Smooth muscle cell (in vitro differentiated cells): ENCODE results near the gene DCAF7. TPM values are rescaled to one million over a fixed set of nuclear protein-coding genes. Genes with fewer than 3 reads are reported as not detected.

Source experiments
- DNase-seq: peaks from one replicate; lab custom pipeline; 2025; ENCODE audit not compliant: unreplicated experiment; lab: John Stamatoyannopoulos, UW
- H2AFZ ChIP-seq: fragments of 200-600 bp; sonication (generic); 2 replicates; pipeline ENCODE4 v1.6.0; 2016; ENCODE audit warnings: antibody characterized with exemption, low read depth, mild to moderate bottlenecking
- H3F3A ChIP-seq: fragments of 200-600 bp; sonication (generic); 2 replicates; pipeline ENCODE4 v1.6.0; 2017; ENCODE audit warnings: antibody characterized with exemption, low read depth
- H3K27ac ChIP-seq: fragments of 200-600 bp; sonication (generic); 2 replicates; pipeline ENCODE4 v1.5.1; 2016; ENCODE audit warnings: low read depth, mild to moderate bottlenecking
- H3K27me3 ChIP-seq: fragments of 200-600 bp; sonication (generic); 2 replicates; pipeline ENCODE4 v1.6.1; 2016; ENCODE audit warnings: low read depth, mild to moderate bottlenecking
- H3K36me3 ChIP-seq: fragments of 200-600 bp; sonication (generic); 2 replicates; pipeline ENCODE4 v1.5.1; 2016; ENCODE audit warnings: low read depth
- H3K4me1 ChIP-seq: fragments of 200-600 bp; sonication (generic); 2 replicates; pipeline ENCODE4 v1.5.1; 2016; ENCODE audit warnings: low read depth
- H3K4me2 ChIP-seq: fragments of 200-600 bp; sonication (generic); 2 replicates; pipeline ENCODE4 v1.6.0; 2016; ENCODE audit warnings: mild to moderate bottlenecking
- H3K4me3 ChIP-seq: fragments of 200-600 bp; sonication (generic); 2 replicates; pipeline ENCODE4 v1.5.1; 2016; ENCODE audit warnings: mild to moderate bottlenecking
- H3K79me2 ChIP-seq: fragments of 200-600 bp; sonication (generic); 2 replicates; pipeline ENCODE4 v1.6.0; 2016; ENCODE audit warnings: low read depth, mild to moderate bottlenecking
- H3K9ac ChIP-seq: fragments of 200-600 bp; sonication (generic); 2 replicates; pipeline ENCODE4 v1.6.0; 2016; ENCODE audit warnings: low read depth
- H3K9me3 ChIP-seq: fragments of 200-600 bp; sonication (generic); replicated peaks from 2 replicates; pipeline ENCODE4 v1.5.1; 2016; ENCODE audit warnings: low read depth
- H4K20me1 ChIP-seq: fragments of 200-600 bp; sonication (generic); 2 replicates; pipeline ENCODE4 v1.6.0; 2016; ENCODE audit warnings: low read depth
- WGBS: methylation state at CpG from one replicate; pipeline ENCODE4 v1.1.7; 2016; ENCODE audit warnings: low lambda C conversion rate; 5-methylcytosine and 5-hydroxymethylcytosine counted together
- polyA plus RNA-seq: library from polyadenylated mRNA; unstranded; fragments of >200 nt; fragmentation: Nextera tagmentation; extraction: Ambion mirVana; gene quantifications from 2 replicates; pipeline ENCODE4 v1.2.1, GENCODE V29; 2016
- total RNA-seq: library from RNA; depleted of rRNA; stranded (reverse); fragments of >200 nt; gene quantifications from 2 replicates; pipeline ENCODE4 v1.2.3, GENCODE V29; 2014
- TF ChIP-seq, protein P1 (sequence below): fragments of 200-600 bp; sonication (generic); IDR thresholded peaks from 2 replicates; pipeline ENCODE4 v1.5.1; 2017; ENCODE audit warnings: borderline replicate concordance, mild to moderate bottlenecking, antibody characterized with exemption; ENCODE audit not compliant: insufficient read depth, poor library complexity, severe bottlenecking

Gene DCAF7
- total and polyA plus RNA-seq, 2 experiments from 2014 or later: 36.8 to 50.2 TPM

DNA sequence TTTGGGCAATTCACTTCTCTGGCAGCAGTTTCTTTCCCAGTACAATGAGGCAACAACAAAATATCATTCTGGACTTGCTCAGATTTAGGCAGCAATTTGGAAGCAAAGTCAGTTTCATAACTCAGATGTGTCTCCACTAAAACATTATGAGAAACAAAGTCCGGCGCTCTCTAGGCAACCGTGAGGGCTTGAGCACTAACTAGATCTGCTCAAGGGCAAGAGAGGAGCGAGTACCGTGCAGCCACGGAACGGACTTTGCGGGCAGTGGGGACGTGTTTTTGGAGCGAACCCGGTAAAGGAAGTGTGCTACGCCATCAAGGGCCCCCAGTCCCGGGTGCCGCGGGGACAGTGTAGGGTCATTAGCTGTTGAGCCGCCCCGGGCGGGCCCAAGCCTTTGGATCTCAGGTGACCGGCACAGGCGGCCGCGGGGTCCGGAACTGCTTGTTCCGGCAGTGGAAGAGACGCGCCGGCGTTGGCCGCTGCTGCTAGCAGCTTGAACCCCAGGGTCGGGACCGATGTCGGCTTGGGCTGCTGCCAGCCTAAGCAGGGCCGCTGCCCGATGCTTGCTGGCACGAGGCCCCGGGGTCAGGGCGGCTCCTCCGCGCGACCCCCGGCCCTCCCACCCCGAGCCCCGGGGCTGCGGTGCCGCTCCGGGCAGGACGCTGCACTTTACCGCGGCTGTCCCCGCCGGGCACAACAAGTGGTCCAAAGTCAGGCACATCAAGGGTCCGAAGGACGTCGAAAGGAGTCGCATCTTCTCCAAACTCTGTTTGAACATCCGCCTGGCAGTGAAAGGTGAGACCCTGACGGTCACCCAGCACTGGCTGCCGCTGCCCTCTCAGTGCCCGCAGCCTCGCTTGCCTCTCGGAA lies 50.5 kb downstream of the DCAF7 start, which contains the start of gene TACO1:
Gene TACO1, plus strand, starts transcription at position 327 of the 870 bp plus-strand sequence. Its CDS starts 189 bp downstream, at position 516.
- H3K27ac ChIP-seq: peak within 1 kb of the TSS; percentile 36
- H3F3A ChIP-seq: no peaks in the 10 kb centered on the region
- peaks cover 13% of the 10 kb centered on the region for H3K4me1 ChIP-seq
- TF ChIP-seq, protein P1, sequence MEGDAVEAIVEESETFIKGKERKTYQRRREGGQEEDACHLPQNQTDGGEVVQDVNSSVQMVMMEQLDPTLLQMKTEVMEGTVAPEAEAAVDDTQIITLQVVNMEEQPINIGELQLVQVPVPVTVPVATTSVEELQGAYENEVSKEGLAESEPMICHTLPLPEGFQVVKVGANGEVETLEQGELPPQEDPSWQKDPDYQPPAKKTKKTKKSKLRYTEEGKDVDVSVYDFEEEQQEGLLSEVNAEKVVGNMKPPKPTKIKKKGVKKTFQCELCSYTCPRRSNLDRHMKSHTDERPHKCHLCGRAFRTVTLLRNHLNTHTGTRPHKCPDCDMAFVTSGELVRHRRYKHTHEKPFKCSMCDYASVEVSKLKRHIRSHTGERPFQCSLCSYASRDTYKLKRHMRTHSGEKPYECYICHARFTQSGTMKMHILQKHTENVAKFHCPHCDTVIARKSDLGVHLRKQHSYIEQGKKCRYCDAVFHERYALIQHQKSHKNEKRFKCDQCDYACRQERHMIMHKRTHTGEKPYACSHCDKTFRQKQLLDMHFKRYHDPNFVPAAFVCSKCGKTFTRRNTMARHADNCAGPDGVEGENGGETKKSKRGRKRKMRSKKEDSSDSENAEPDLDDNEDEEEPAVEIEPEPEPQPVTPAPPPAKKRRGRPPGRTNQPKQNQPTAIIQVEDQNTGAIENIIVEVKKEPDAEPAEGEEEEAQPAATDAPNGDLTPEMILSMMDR: no peak
- H3K36me3 ChIP-seq: no peaks in the 10 kb centered on the region
- no peaks in the 10 kb centered on the region for H4K20me1 ChIP-seq
- WGBS: 3% methylated on average over 38 of the region's 61 CpGs
- H3K4me2 ChIP-seq: peak within 1 kb of the TSS; percentile 97
- peak; percentile 19 for DNase-seq
- H3K79me2 ChIP-seq: peaks cover 12% of the 10 kb centered on the region
- H3K9ac ChIP-seq: peak within 1 kb of the TSS; percentile 95
- H3K27me3 ChIP-seq: no peaks in the 10 kb centered on the region
- peak within 1 kb of the TSS; percentile 95 for H2AFZ ChIP-seq
- peak within 1 kb of the TSS; percentile 85 for H3K4me3 ChIP-seq
- no peaks in the 10 kb centered on the region for H3K9me3 ChIP-seq

DNA sequence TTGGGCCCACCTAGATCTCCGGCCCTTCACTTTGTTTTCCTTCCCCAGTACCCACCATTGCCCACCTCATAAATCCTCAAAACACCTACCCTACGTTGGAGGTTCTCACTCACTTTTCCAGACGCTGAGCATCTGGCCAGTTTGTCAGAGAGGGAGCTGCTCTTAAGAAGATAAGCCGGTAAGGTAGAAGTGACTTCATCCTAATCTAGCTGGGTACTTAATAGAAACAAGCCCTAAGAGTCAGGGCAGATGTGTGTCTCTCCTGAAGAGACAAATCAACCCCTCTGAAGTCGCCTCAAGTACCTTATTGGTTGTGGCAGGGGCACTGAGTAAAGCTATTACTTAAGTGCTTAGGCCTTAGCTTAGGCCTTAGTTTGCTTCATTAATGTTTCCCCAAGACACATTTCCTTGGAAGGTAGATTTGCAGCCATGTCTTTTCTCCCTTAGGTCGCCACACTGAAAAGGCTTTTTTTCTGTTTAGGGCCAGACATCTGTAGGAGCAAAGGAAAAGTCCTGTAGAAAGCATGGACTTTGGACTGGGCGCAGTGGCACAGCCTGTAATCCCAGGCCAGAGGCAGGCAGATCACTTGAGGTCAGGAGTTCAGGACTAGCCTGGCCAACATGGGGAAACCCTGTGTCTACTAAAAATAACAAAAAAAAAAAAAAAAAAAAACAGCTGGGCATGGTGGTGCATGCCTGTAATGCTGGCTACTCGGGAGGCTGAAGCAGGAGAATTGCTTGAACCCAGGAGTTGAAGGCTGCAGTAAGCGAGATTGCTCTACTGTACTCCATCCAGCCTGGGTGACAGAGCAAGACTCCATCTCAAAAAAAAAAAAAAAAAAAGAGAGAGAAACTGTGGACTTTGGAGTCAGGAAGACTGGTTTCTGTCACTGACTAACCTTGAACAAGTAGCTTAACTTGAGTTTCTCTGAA lies 51.4 kb downstream of the DCAF7 start:
- Histone ChIP-seq H3K27ac (peak overlapping the region; percentile 15), H3K4me2 (peak overlapping the region; percentile 97), H3K9me3 (no peaks in the 10 kb centered on the region), H3K36me3 (no peaks in the 10 kb centered on the region), H4K20me1 (no peaks in the 10 kb centered on the region), H3K4me3 (peak overlapping the region; percentile 85), H3K4me1 (peaks cover 13% of the 10 kb centered on the region), H2AFZ (peak overlapping the region; percentile 95), H3K9ac (peak overlapping the region; percentile 95), H3F3A (no peaks in the 10 kb centered on the region), H3K79me2 (peaks cover 12% of the 10 kb centered on the region), H3K27me3 (no peaks in the 10 kb centered on the region)
- TF ChIP-seq, protein P1: no peak
- no peak for DNase-seq
- 59% methylated on average over 9 of the region's 9 CpGs for WGBS

DNA sequence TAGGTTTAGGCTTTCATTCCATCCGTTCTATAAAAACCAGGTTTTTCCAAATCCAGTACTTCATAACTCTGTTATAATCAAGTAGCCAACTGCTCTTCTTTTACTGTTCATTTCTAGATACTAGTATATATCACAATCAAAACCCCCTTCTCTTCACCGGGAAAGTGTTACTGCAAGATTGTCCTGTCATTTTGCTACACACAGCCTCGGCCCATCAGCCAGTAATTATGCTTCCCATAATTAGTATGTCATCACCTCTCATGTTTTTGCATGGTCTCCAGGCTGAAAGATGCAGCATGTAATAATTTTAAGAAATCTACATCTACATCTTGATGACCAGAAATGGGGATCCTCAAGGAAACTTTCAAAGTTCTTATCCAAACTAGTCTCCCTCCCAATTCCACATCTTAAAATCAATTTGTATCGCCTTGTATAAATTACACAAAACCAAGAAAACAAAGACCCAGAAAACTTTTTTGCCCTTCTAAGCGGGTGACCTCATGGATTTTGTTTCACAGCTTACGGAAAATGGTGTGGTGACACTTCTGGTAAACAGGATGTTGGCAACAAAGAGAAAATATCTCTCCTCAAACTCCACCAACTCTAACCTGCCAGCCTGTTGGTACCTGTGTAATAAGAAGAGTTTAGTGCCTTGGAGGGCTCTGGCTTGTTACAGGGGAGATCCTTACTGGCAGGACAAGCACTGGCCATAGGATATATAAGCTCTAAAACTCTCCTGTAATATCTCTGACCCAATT lies 59.7 kb downstream of the DCAF7 start:
- Histone ChIP-seq H3K9me3 (no peaks in the 10 kb centered on the region), H3K4me2 (no peak overlapping the region), H3K79me2 (no peaks in the 10 kb centered on the region), H3K4me3 (no peak overlapping the region), H3K4me1 (no peaks in the 10 kb centered on the region), H3K27ac (no peak overlapping the region), H2AFZ (no peak overlapping the region), H3K36me3 (no peaks in the 10 kb centered on the region), H3F3A (no peaks in the 10 kb centered on the region), H3K27me3 (no peaks in the 10 kb centered on the region), H4K20me1 (no peaks in the 10 kb centered on the region), H3K9ac (no peak overlapping the region)
- WGBS: 94% methylated on average over 6 of the region's 6 CpGs
- no peak for DNase-seq
- TF ChIP-seq, protein P1: no peak
